WERI-Rb-1 (cell line): ENCODE measurements around the gene ANK2.

Experiments
- DNase-seq: peaks from one replicate; pipeline ENCODE4 v3.0.0-alpha.2; 2020
- H3K27ac ChIP-seq: fragments of 250-450 bp; sonication (Bioruptor Pico); 2 replicates; pipeline ENCODE4 v1.5.1; 2020; ENCODE audit warnings: mild to moderate bottlenecking, moderate library complexity
- H3K27me3 ChIP-seq: fragments of 250-450 bp; sonication (Bioruptor Pico); 2 replicates; pipeline ENCODE4 v1.5.1; 2021; ENCODE audit warnings: mild to moderate bottlenecking, low read depth, moderate library complexity; ENCODE audit not compliant: insufficient read depth, severe bottlenecking
- H3K36me3 ChIP-seq: fragments of 250-450 bp; sonication (Bioruptor Pico); 2 replicates; pipeline ENCODE4 v1.5.1; 2020; ENCODE audit warnings: mild to moderate bottlenecking, moderate library complexity
- H3K4me3 ChIP-seq: 2 replicates; pipeline ENCODE4 v1.5.1; 2011; ENCODE audit warnings: low read depth, mild to moderate bottlenecking, control low read depth, low read length
- H3K9me3 ChIP-seq: fragments of 250-450 bp; sonication (Bioruptor Pico); 2 replicates; pipeline ENCODE4 v1.5.1; 2021; ENCODE audit warnings: mild to moderate bottlenecking, moderate library complexity; ENCODE audit not compliant: severe bottlenecking
- TF ChIP-seq, protein P1 (sequence below): IDR thresholded peaks from 2 replicates; pipeline ENCODE4 v1.5.1; 2011; ENCODE audit warnings: low read depth, mild to moderate bottlenecking, control low read depth, inconsistent platforms, low read length

The ANK2 gene

GRCh38 chr4:113276464-113277170 is 227.2 kb downstream of the ANK2 start:
- DNase-seq: no peak
- H3K9me3 ChIP-seq: no peaks in the 10 kb centered on the region
- TF ChIP-seq, protein P1, sequence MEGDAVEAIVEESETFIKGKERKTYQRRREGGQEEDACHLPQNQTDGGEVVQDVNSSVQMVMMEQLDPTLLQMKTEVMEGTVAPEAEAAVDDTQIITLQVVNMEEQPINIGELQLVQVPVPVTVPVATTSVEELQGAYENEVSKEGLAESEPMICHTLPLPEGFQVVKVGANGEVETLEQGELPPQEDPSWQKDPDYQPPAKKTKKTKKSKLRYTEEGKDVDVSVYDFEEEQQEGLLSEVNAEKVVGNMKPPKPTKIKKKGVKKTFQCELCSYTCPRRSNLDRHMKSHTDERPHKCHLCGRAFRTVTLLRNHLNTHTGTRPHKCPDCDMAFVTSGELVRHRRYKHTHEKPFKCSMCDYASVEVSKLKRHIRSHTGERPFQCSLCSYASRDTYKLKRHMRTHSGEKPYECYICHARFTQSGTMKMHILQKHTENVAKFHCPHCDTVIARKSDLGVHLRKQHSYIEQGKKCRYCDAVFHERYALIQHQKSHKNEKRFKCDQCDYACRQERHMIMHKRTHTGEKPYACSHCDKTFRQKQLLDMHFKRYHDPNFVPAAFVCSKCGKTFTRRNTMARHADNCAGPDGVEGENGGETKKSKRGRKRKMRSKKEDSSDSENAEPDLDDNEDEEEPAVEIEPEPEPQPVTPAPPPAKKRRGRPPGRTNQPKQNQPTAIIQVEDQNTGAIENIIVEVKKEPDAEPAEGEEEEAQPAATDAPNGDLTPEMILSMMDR: no peak

GRCh38 chr4:113278324-113278934 is 229.0 kb downstream of the ANK2 start:
- H3K36me3 ChIP-seq: no peaks in the 10 kb centered on the region
- H3K9me3 ChIP-seq: no peaks in the 10 kb centered on the region
- H3K27ac ChIP-seq: no peak overlapping the region
- TF ChIP-seq, protein P1: peak; percentile 94
- peak; percentile 90 for DNase-seq
- no peaks in the 10 kb centered on the region for H3K27me3 ChIP-seq
- H3K4me3 ChIP-seq: no peak overlapping the region

More at GRCh38 chr4:113276464-113277170, 227.2 kb downstream of the ANK2 start:
- Histone ChIP-seq H3K27me3 (no peaks in the 10 kb centered on the region), H3K4me3 (no peak overlapping the region), H3K36me3 (no peaks in the 10 kb centered on the region), H3K27ac (no peak overlapping the region)

- no peaks in the 10 kb centered on the region for H3K27me3 ChIP-seq
- no peaks in the 10 kb centered on the region for H3K9me3 ChIP-seq
- no peak for DNase-seq
- TF ChIP-seq, protein P1: no peak
- H3K36me3 ChIP-seq: no peaks in the 10 kb centered on the region
- no peak overlapping the region for H3K27ac ChIP-seq
- no peak overlapping the region for H3K4me3 ChIP-seq
Measured at GRCh38 chr4:113285501-113285900, 236.0 kb downstream of the ANK2 start.

GRCh38 chr4:113288257-113288656 is 238.8 kb downstream of the ANK2 start:
- Histone ChIP-seq H3K27ac (no peak overlapping the region), H3K27me3 (no peaks in the 10 kb centered on the region), H3K4me3 (no peak overlapping the region), H3K9me3 (no peaks in the 10 kb centered on the region), H3K36me3 (no peaks in the 10 kb centered on the region)
- TF ChIP-seq, protein P1: no peak
- no peak for DNase-seq

DNA sequence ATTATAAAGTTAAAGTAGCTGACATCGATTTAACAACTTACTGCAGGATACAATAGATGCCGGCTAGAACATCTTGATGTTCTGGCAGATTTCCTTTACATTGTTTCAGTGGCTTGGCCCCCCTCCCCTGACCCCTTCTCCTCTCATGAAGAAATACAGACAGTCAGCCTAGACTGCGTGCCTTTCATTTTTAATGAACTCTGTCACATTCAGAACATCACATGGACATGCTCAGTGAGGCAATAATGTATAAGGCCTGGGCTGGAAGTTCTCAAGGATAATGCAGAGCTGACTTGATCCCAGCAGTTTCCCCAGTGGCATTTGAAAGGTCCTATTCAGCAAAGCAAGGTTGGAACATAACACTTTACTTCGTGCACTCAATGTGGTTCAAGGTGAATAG is 239.2 kb downstream of the ANK2 start:
- DNase-seq: no peak
- Histone ChIP-seq H3K36me3 (no peaks in the 10 kb centered on the region), H3K4me3 (no peak overlapping the region), H3K9me3 (no peaks in the 10 kb centered on the region), H3K27me3 (no peaks in the 10 kb centered on the region), H3K27ac (no peak overlapping the region)
- TF ChIP-seq, protein P1: no peak
